IMR-90 (cell line): ENCODE results near the gene ADGRG1. TPM values are rescaled to one million over a fixed set of nuclear protein-coding genes. Genes with fewer than 3 reads are reported as not detected.
A peak's percentile ranks its signal among the peaks of the same experiment; 100 is the strongest.

Source experiments
- ATAC-seq: fragments of 200-7000 bp; cut with Tn5 transposase; 2 replicates; pipeline ENCODE4 v1.9.1; 2020; ENCODE audit warnings: low read depth, mild to moderate bottlenecking, moderate library complexity
- BruUV-seq: library from RNA; stranded (reverse); fragments of 400-500 nt; replicated peaks from 2 replicates; lab custom pipeline; 2021; lab: Mats Ljungman, UMichigan
- CTCF ChIA-PET: fragments of 300-600 bp; formaldehyde crosslinking; extraction: SDS; loops from one replicate; lab custom pipeline; 2021; ENCODE audit warnings: antibody characterized with exemption; lab: Yijun Ruan, JAX
- POLR2A ChIA-PET: fragments of 300-600 bp; sonication (Branson Sonifier 250); formaldehyde crosslinking; loops from one replicate; lab custom pipeline; 2022; ENCODE audit warnings: antibody characterized with exemption; ENCODE audit not compliant: unreplicated experiment; lab: Charles Lee
- DNase-seq: peaks from one replicate; pipeline ENCODE4 v3.0.0; 2013
- H2AFZ ChIP-seq: replicated peaks from 2 replicates; pipeline ENCODE3; 2013; ENCODE audit warnings: low read length, mild to moderate bottlenecking; ENCODE audit not compliant: poor library complexity
- H2AK5ac ChIP-seq: 2 replicates; pipeline ENCODE4 v1.6.1; 2013; ENCODE audit warnings: low read depth, low read length, inconsistent platforms
- H2AK9ac ChIP-seq: replicated peaks from 2 replicates; pipeline ENCODE3; 2013; ENCODE audit warnings: mild to moderate bottlenecking, low read depth, low read length, moderate library complexity; ENCODE audit not compliant: poor library complexity
- H2BK120ac ChIP-seq: 2 replicates; pipeline ENCODE4 v1.6.1; 2013; ENCODE audit warnings: low read depth, low read length, inconsistent platforms
- H2BK15ac ChIP-seq: 3 replicates; pipeline ENCODE4 v1.6.1; 2013; ENCODE audit warnings: low read depth, low read length, inconsistent platforms
- H2BK20ac ChIP-seq: 2 replicates; pipeline ENCODE4 v1.6.1; 2013; ENCODE audit warnings: low read depth, mild to moderate bottlenecking, inconsistent platforms, low read length, moderate library complexity
- H2BK5ac ChIP-seq: 2 replicates; pipeline ENCODE4 v1.6.1; 2013; ENCODE audit warnings: mild to moderate bottlenecking, low read depth, low read length, inconsistent platforms; ENCODE audit not compliant: poor library complexity, severe bottlenecking
- H3K14ac ChIP-seq: replicated peaks from 2 replicates; pipeline ENCODE4 v1.6.1; 2013; ENCODE audit warnings: low read depth, low read length, inconsistent platforms
- H3K18ac ChIP-seq: 2 replicates; pipeline ENCODE4 v1.6.1; 2013; ENCODE audit warnings: low read depth, low read length, control low read depth
- H3K23ac ChIP-seq: 2 replicates; pipeline ENCODE4 v1.6.1; 2013; ENCODE audit warnings: low read depth, low read length, inconsistent platforms
- H3K27ac ChIP-seq: 2 replicates; pipeline ENCODE4 v1.5.1; 2013; ENCODE audit warnings: mild to moderate bottlenecking, control low read depth, low read length; ENCODE audit not compliant: insufficient read depth
- H3K27me3 ChIP-seq: 2 replicates; pipeline ENCODE4 v1.6.1; 2013; ENCODE audit warnings: low read length; ENCODE audit not compliant: control insufficient read depth, insufficient read depth
- H3K36me3 ChIP-seq: 2 replicates; pipeline ENCODE4 v1.6.1; 2013; ENCODE audit warnings: low read length, mixed read lengths; ENCODE audit not compliant: control insufficient read depth, insufficient read depth
- H3K4ac ChIP-seq: 2 replicates; pipeline ENCODE4 v1.6.1; 2013; ENCODE audit warnings: low read depth, low read length, inconsistent platforms
- H3K4me1 ChIP-seq: 2 replicates; pipeline ENCODE4 v1.6.1; 2013; ENCODE audit warnings: low read length, mixed read lengths; ENCODE audit not compliant: control insufficient read depth, insufficient read depth
- H3K4me2 ChIP-seq: 2 replicates; pipeline ENCODE4 v1.6.1; 2013; ENCODE audit warnings: low read depth, mild to moderate bottlenecking, control low read depth, low read length, moderate library complexity
- H3K4me3 ChIP-seq: 2 replicates; pipeline ENCODE4 v1.5.1; 2013; ENCODE audit warnings: low read depth, mild to moderate bottlenecking, control low read depth, low read length, moderate library complexity; ENCODE audit not compliant: insufficient read depth
- H3K56ac ChIP-seq: 2 replicates; pipeline ENCODE4 v1.6.1; 2013; ENCODE audit warnings: low read length, inconsistent platforms; ENCODE audit not compliant: insufficient read depth; ENCODE audit errors: extremely low read depth
- H3K79me1 ChIP-seq, 2 experiments: 2 replicates each; pipeline ENCODE4 v1.6.1; 2013; ENCODE audit warnings: low read length in 2 of 2, inconsistent platforms in 1 of 2, low read depth in 1 of 2
- H3K9ac ChIP-seq: 2 replicates; pipeline ENCODE4 v1.6.1; 2013; ENCODE audit warnings: low read depth, low read length, control low read depth
- H3K9me1 ChIP-seq: 2 replicates; pipeline ENCODE4 v1.6.1; 2013; ENCODE audit warnings: low read length, inconsistent platforms; ENCODE audit not compliant: insufficient read depth
- H3K9me3 ChIP-seq: 2 replicates; pipeline ENCODE4 v1.6.1; 2013; ENCODE audit warnings: low read length; ENCODE audit not compliant: control insufficient read depth, insufficient read depth
- H4K20me1 ChIP-seq: 2 replicates; pipeline ENCODE4 v1.6.1; 2013; ENCODE audit warnings: low read length, inconsistent platforms; ENCODE audit not compliant: insufficient read depth
- H4K5ac ChIP-seq: 2 replicates; pipeline ENCODE4 v1.6.1; 2013; ENCODE audit warnings: mild to moderate bottlenecking, low read depth, low read length, control low read depth
- H4K8ac ChIP-seq, 2 experiments: 2 replicates each; pipeline ENCODE4 v1.6.1; 2013; ENCODE audit warnings: low read depth in 2 of 2, low read length in 2 of 2, control low read depth in 1 of 2, inconsistent platforms in 1 of 2
- H4K91ac ChIP-seq: 2 replicates; pipeline ENCODE4 v1.6.1; 2013; ENCODE audit warnings: low read depth, low read length, inconsistent platforms; ENCODE audit not compliant: insufficient read depth
- BHLHE40 ChIP-seq: fragments of 150-350 bp; IDR thresholded peaks from 2 replicates; pipeline ENCODE4 v1.6.1; 2016; ENCODE audit warnings: mild to moderate bottlenecking, low read depth, low read length
- CHD1 ChIP-seq: IDR thresholded peaks from 2 replicates; pipeline ENCODE4 v1.6.1; 2012; ENCODE audit warnings: low read depth, low read length, improper control_type of control experiment
- CTCF ChIP-seq: conservative IDR thresholded peaks from 2 replicates; pipeline ENCODE4 v1.5.1; 2012; ENCODE audit warnings: mild to moderate bottlenecking, low read depth, low read length, improper control_type of control experiment
- FOS ChIP-seq: fragments of 150-350 bp; IDR thresholded peaks from 2 replicates; pipeline ENCODE4 v1.6.1; 2016; ENCODE audit warnings: low read depth, low read length
- MAFK ChIP-seq: IDR thresholded peaks from 2 replicates; pipeline ENCODE4 v1.6.1; 2012; ENCODE audit warnings: low read depth, low read length, improper control_type of control experiment
- MAZ ChIP-seq: IDR thresholded peaks from 2 replicates; pipeline ENCODE4 v1.6.1; 2012; ENCODE audit warnings: low read depth, mild to moderate bottlenecking, low read length, improper control_type of control experiment, moderate library complexity, borderline replicate concordance
- MXI1 ChIP-seq: IDR thresholded peaks from 2 replicates; pipeline ENCODE4 v1.6.1; 2012; ENCODE audit warnings: low read depth, mild to moderate bottlenecking, low read length, moderate library complexity, borderline replicate concordance
- NFE2L2 ChIP-seq: fragments of 150-350 bp; IDR thresholded peaks from 2 replicates; pipeline ENCODE4 v1.6.1; 2016; ENCODE audit warnings: low read depth, mild to moderate bottlenecking, low read length
- POLR2A ChIP-seq: IDR thresholded peaks from 2 replicates; pipeline ENCODE4 v1.6.1; 2012; ENCODE audit warnings: mild to moderate bottlenecking, low read depth, low read length
- RCOR1 ChIP-seq: IDR thresholded peaks from 2 replicates; pipeline ENCODE4 v1.6.1; 2012; ENCODE audit warnings: mild to moderate bottlenecking, low read length, improper control_type of control experiment; ENCODE audit not compliant: insufficient replicate concordance
- RFX5 ChIP-seq: IDR thresholded peaks from 2 replicates; pipeline ENCODE4 v1.8.0; 2012; ENCODE audit warnings: low read depth, mild to moderate bottlenecking, low read length, moderate library complexity
- SMC3 ChIP-seq: fragments of 150-350 bp; IDR thresholded peaks from 2 replicates; pipeline ENCODE4 v1.6.1; 2016; ENCODE audit warnings: low read depth, mild to moderate bottlenecking, antibody characterized with exemption, low read length, moderate library complexity
- WGBS, 2 experiments: methylation state at CpG; one replicate each; pipeline versions ENCODE4 v1.1.5 to v1.1.7; 2013; ENCODE audit warnings: missing lambda C conversion rate in 2 of 2; ENCODE audit not compliant: insufficient read length in 1 of 2; ENCODE audit errors: extremely low coverage in 2 of 2; 5-methylcytosine and 5-hydroxymethylcytosine counted together
- dilution Hi-C: fragments of 300-500 bp; cut with HindIII; formaldehyde crosslinking; loops from one replicate; pipeline ENCODE4 v1.14.3; 2018; ENCODE audit warnings: low sequenced_read_pairs; ENCODE audit not compliant: unreplicated experiment
- in situ Hi-C: fragments of 300-500 bp; cut with MboI; formaldehyde crosslinking; loops from 3 replicates; pipeline ENCODE4 v1.14.3; 2019; ENCODE audit warnings: low sequenced_read_pairs, inconsistent platforms, mixed read lengths
- intact Hi-C: fragments of 100-400 bp; cut with micrococcal nuclease; formaldehyde crosslinking; loops from 2 replicates; pipeline ENCODE4 v1.10.0; 2022
- polyA plus RNA-seq, 3 experiments: library from polyadenylated mRNA; depleted of rRNA; stranded (reverse); fragments of >200 nt; gene quantifications; 2 replicates each; pipeline ENCODE4 v1.2.3, GENCODE V29; 2012; ENCODE audit warnings: low replicate concordance in 1 of 3
- total RNA-seq: library from RNA; depleted of rRNA; stranded (reverse); fragments of >200 nt; gene quantifications from 2 replicates; pipeline ENCODE4 v1.2.3, GENCODE V29; 2012

ADGRG1 gene
- total and polyA plus RNA-seq, 2 of the 4 experiments (the other 2 are of a cell fraction): 0.90 to 8.4 TPM

GRCh38 chr16:57644383-57645014, 16.1 kb downstream of the ADGRG1 start (continued):
- no peak for TF ChIP-seq POLR2A

- peak overlapping the region; percentile 57 for H2AK9ac ChIP-seq
- intact Hi-C loops (loop anchor here (10.0 kb wide), 1 partner anchor 360 kb away; the partner anchor contains the start of genes USB1 and ZNF319), in situ Hi-C loops (no loop called here), dilution Hi-C loops (no loop called here)
- no peak overlapping the region for H3K4me2 ChIP-seq
- no TSS peak for BruUV-seq
- H2BK120ac ChIP-seq: peak overlapping the region; percentile 53; the same call in 1 of the 2 replicates
- no peak overlapping the region for H3K18ac ChIP-seq
- no peaks in the 10 kb centered on the region for H4K20me1 ChIP-seq
- H4K5ac ChIP-seq: no peak overlapping the region
- no peak for TF ChIP-seq BHLHE40
- no peak for TF ChIP-seq CHD1
- no peak for TF ChIP-seq NFE2L2
- TF ChIP-seq FOS: no peak
- TF ChIP-seq RCOR1: no peak
- TF ChIP-seq RFX5: no peak
- TF ChIP-seq CTCF: no peak
- TF ChIP-seq MAFK: no peak
- no peak for TF ChIP-seq MAZ
- no peak for TF ChIP-seq SMC3
- no peak for TF ChIP-seq POLR2A
- no peak for TF ChIP-seq MXI1
- no peak overlapping the region for H3K56ac ChIP-seq
- no peak overlapping the region for H2BK20ac ChIP-seq
- POLR2A ChIA-PET: no interaction called here
- no peak overlapping the region for H3K27ac ChIP-seq
- no peak overlapping the region for H3K23ac ChIP-seq
- H2BK5ac ChIP-seq: no peak overlapping the region
- no peaks in the 10 kb centered on the region for H3K79me1 ChIP-seq
- no peak overlapping the region for H3K14ac ChIP-seq
- 72% methylated on average over 4 of the region's 10 CpGs; no CpG with 5 or more reads in 1 of the 2 experiments for WGBS, 2 experiments
- peak overlapping the region; percentile 7; the same call in 1 of the 2 replicates for H4K91ac ChIP-seq
- no peaks in the 10 kb centered on the region for H3K9me3 ChIP-seq
- ATAC-seq (no peak), DNase-seq (no peak)
- no peak overlapping the region for H3K4me3 ChIP-seq
- no peak overlapping the region for H3K9ac ChIP-seq
- H3K36me3 ChIP-seq: no peaks in the 10 kb centered on the region
- peak overlapping the region; percentile 58; the same call in 1 of the 2 replicates for H2AK5ac ChIP-seq
- peak overlapping the region; percentile 35 for H2AFZ ChIP-seq
- peaks cover 19% of the 10 kb centered on the region for H3K9me1 ChIP-seq
- no peak overlapping the region for H4K8ac ChIP-seq
- peaks cover under 1% of the 10 kb centered on the region; the same call in 1 of the 2 replicates for H3K27me3 ChIP-seq
- CTCF ChIA-PET: no interaction called here
- H3K4ac ChIP-seq: 0 out of 2 replicates have a peak overlapping the region, but pooled peaks have one; percentile 27
- H2BK15ac ChIP-seq: no peak overlapping the region
- peaks cover 8% of the 10 kb centered on the region for H3K4me1 ChIP-seq
These were observed 16.7 kb downstream of the ADGRG1 start for GRCh38 chr16:57645169-57645568.
